Measurements from ENCODE around the gene COL25A1. TPM values are rescaled to one million over a fixed set of nuclear protein-coding genes. Genes with fewer than 3 reads are reported as not detected.

The COL25A1 gene
- total RNA-seq, 1 donor from 2014 or later: 0.35 TPM

DNA sequence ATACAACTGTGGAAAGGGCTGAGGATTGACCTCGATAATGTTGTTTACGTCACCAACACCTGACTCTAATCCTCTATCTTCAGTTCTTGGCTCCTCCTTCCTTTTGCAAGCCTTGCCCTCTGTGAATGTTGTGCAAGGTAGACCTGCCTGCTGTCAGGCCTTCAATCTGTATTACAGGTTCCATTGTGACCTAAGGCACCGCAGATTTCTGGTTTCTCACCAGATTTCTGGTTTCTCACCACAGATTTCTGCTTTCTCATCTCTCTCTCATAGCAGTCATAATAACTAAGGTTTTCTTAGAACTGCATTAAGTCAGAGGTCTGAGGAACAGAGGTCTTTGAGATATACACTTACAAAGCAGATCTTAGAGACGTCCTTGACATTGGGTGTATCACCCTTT is 488.1 kb downstream of the COL25A1 start:
- ATAC-seq: no peak
- intact Hi-C loops (cut with DNase I): no loop called here
- Histone ChIP-seq H3K4me3 (no peak overlapping the region), H3K27ac (no peak overlapping the region), H3K4me1 (no peaks in the 10 kb centered on the region), H3K27me3 (ENCODE audit: low read depth) (no peaks in the 10 kb centered on the region), H3K36me3 (no peaks in the 10 kb centered on the region), H3K9me3 (no peaks in the 10 kb centered on the region)
- DNase-seq: no peak
- TF ChIP-seq, protein P1, sequence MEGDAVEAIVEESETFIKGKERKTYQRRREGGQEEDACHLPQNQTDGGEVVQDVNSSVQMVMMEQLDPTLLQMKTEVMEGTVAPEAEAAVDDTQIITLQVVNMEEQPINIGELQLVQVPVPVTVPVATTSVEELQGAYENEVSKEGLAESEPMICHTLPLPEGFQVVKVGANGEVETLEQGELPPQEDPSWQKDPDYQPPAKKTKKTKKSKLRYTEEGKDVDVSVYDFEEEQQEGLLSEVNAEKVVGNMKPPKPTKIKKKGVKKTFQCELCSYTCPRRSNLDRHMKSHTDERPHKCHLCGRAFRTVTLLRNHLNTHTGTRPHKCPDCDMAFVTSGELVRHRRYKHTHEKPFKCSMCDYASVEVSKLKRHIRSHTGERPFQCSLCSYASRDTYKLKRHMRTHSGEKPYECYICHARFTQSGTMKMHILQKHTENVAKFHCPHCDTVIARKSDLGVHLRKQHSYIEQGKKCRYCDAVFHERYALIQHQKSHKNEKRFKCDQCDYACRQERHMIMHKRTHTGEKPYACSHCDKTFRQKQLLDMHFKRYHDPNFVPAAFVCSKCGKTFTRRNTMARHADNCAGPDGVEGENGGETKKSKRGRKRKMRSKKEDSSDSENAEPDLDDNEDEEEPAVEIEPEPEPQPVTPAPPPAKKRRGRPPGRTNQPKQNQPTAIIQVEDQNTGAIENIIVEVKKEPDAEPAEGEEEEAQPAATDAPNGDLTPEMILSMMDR (IDR thresholded peaks at IDR 0.05): no peak

DNA sequence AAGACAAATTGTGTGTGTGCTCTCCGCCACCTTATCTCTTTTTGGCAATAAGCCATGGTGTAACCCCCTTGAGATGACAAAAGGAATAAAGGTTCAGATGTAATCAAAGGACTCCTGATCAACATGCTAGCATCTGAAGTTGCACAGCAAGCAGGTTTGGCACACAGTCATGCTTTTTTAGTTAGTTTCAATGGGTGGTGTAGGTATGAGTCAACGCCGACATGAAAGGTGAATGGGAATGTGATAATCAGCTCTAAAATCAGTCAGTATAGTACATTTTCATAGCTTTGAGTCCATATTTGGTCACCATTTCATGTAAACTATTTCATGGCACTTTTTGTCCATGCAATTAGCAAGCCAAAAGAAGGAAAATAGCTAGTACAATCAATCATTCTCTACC is 489.2 kb downstream of the COL25A1 start:
- H3K9me3 ChIP-seq: no peaks in the 10 kb centered on the region
- no peak overlapping the region for H3K27ac ChIP-seq
- TF ChIP-seq, protein P1 (IDR thresholded peaks at IDR 0.05): no peak
- intact Hi-C loops (cut with DNase I): no loop called here
- DNase-seq (no peak), ATAC-seq (no peak)
- no peaks in the 10 kb centered on the region for H3K36me3 ChIP-seq
- no peaks in the 10 kb centered on the region for H3K4me1 ChIP-seq
- no peak overlapping the region for H3K4me3 ChIP-seq
- no peaks in the 10 kb centered on the region for H3K27me3 ChIP-seq (ENCODE audit: low read depth)

DNA sequence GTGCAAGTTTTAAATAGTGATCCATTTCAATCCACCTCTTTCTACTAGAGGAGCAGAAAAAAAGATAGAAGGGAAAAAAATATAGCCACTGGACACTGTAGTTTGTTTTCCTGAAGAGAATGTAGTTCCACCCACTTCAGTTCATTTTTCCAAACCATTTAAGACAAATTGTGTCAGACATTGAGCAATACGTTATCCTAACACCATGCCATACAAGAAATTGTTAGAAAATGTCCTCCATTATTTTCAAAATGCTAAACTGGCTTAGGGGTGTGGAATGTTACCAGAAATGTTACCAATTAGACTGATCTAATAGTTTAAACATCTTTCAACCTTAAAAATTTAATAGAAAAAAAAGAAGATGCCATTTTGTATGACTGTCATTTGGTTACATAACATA is 491.0 kb downstream of the COL25A1 start:
- ATAC-seq: no peak
- TF ChIP-seq, protein P1 (IDR thresholded peaks at IDR 0.05): no peak

DNA sequence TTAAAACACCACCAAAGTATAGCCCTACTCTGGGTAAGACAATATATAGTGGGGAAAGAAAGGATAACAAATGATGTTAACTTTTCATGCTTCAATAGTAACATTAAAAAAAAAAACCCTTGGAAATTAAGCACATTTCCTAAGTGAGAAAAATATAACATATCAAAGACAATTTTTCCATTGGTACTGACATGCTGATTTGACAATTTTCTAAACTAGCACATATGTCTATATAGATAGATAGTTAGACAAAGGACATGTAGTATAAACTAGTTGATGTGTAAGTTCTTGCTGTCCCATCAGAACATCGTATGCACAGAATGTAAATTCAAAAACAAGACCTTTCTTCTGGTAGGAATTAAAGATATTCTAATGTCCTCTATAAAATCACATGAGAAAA is 492.4 kb downstream of the COL25A1 start:
- H3K9me3 ChIP-seq: no peaks in the 10 kb centered on the region
- H3K36me3 ChIP-seq: no peaks in the 10 kb centered on the region
- no peak overlapping the region for H3K27ac ChIP-seq
- no peaks in the 10 kb centered on the region for H3K4me1 ChIP-seq
- DNase-seq (no peak), ATAC-seq (no peak)
- no peaks in the 10 kb centered on the region for H3K27me3 ChIP-seq (ENCODE audit: low read depth)
- intact Hi-C loops (cut with DNase I): no loop called here
- TF ChIP-seq, protein P1 (IDR thresholded peaks at IDR 0.05): no peak
- H3K4me3 ChIP-seq: no peak overlapping the region

More for the DNA sequence above, 491.0 kb downstream of the COL25A1 start:
- no peaks in the 10 kb centered on the region for H3K4me1 ChIP-seq
- intact Hi-C loops (cut with DNase I): no loop called here
- no peaks in the 10 kb centered on the region for H3K36me3 ChIP-seq
- no peaks in the 10 kb centered on the region for H3K9me3 ChIP-seq
- H3K4me3 ChIP-seq: no peak overlapping the region
- H3K27ac ChIP-seq: no peak overlapping the region
- no peak for DNase-seq
- H3K27me3 ChIP-seq (ENCODE audit: low read depth): no peaks in the 10 kb centered on the region

DNA sequence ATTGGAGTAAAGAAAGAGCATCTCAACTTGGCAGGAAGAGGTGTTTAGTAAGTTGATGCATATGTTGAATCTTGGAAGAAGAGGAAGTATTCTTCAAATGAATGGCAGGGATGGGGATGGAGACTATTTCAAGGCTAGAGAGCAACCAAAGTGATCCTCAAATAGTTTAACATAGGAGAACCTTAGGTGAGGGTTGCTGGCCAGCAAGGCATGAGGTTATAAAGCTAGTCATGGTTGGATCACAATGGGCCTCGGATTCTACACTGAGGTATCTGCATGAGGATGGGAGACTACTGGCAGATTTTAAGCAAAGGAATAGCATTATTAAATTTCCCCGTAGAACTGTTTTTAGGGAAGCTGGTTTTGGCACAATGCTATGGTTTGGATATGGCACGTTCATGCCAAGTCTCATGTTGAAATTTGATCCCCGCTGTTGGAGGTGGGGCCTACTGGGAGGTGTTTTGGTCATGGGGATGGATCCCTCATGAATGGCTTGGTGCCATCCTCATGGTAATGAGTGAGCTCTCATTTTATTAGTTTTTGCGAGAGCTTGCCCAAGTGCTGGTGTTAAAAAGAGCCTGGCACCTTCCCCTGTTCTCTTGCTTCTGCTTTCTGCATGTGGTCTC is 497.7 kb downstream of the COL25A1 start:
- DNase-seq (no peak), ATAC-seq (no peak)
- Histone ChIP-seq H3K9me3 (no peaks in the 10 kb centered on the region), H3K4me1 (no peaks in the 10 kb centered on the region), H3K27ac (no peak overlapping the region), H3K36me3 (no peaks in the 10 kb centered on the region), H3K4me3 (no peak overlapping the region), H3K27me3 (ENCODE audit: low read depth) (no peaks in the 10 kb centered on the region)
- TF ChIP-seq, protein P1 (IDR thresholded peaks at IDR 0.05): no peak
- intact Hi-C loops (cut with DNase I): no loop called here
